HG03521 (cell line): ENCODE data around the gene RNF20.
"Not testable (repeated sequence)": the region's sequence is repeated elsewhere in the genome, so short reads cannot be mapped to it uniquely, and the experiment has no call there.

Experiments
- ATAC-seq: cut with Tn5 transposase; IDR thresholded peaks from one replicate; pipeline ENCODE4 v1.9.1; 2021; ENCODE audit warnings: mild to moderate bottlenecking, moderate library complexity; ENCODE audit not compliant: unreplicated experiment

Gene RNF20, protein sequence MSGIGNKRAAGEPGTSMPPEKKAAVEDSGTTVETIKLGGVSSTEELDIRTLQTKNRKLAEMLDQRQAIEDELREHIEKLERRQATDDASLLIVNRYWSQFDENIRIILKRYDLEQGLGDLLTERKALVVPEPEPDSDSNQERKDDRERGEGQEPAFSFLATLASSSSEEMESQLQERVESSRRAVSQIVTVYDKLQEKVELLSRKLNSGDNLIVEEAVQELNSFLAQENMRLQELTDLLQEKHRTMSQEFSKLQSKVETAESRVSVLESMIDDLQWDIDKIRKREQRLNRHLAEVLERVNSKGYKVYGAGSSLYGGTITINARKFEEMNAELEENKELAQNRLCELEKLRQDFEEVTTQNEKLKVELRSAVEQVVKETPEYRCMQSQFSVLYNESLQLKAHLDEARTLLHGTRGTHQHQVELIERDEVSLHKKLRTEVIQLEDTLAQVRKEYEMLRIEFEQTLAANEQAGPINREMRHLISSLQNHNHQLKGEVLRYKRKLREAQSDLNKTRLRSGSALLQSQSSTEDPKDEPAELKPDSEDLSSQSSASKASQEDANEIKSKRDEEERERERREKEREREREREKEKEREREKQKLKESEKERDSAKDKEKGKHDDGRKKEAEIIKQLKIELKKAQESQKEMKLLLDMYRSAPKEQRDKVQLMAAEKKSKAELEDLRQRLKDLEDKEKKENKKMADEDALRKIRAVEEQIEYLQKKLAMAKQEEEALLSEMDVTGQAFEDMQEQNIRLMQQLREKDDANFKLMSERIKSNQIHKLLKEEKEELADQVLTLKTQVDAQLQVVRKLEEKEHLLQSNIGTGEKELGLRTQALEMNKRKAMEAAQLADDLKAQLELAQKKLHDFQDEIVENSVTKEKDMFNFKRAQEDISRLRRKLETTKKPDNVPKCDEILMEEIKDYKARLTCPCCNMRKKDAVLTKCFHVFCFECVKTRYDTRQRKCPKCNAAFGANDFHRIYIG

DNA sequence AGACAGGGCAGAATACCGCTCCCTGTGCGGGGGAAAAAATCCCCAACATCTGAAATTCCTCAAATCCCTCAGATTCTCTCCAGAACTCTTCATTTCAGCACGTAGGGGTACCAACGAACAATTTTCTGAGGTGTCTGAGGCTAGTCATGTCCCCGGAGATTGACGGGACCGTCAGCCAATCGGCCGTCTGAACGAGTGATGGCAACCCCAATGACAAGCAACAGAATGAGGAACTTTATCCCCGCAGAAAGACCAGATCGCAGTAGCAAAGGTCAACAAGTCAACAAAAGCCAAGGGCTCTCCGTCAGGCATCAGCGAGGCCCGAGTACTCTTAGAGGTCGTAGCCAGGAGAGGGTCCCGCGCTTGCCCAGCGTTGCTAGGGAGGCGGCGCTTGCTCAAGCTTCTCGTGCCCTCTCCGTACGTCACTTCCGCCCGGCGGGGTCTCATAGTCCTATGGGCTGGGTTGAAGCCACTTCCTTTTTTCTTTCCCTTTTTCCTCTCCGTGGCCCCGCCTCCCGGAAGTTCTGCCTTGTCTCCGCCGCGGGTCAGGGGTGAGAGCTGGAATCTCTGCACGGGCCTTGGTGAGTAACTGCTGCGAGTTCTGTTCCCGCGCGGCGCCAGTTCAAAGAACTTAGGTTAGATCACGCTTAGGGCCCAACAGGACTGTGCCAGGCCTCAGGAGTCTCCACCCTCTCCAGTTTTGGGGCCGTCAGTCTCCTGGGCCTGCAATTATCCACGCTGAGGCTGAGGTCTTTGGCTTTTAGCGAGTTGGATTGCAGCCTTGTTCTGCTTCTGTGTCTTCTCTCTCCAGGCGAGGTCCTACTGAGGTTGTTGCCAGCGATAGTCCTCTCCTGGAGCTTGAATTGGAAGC, at the start of gene RNF20:
Gene RNF20 (plus strand): TSS at position 520 of the 871 bp plus-strand sequence. CDS start 1,571 bp downstream, outside the sequence.
- ATAC-seq = peak; percentile 96

DNA sequence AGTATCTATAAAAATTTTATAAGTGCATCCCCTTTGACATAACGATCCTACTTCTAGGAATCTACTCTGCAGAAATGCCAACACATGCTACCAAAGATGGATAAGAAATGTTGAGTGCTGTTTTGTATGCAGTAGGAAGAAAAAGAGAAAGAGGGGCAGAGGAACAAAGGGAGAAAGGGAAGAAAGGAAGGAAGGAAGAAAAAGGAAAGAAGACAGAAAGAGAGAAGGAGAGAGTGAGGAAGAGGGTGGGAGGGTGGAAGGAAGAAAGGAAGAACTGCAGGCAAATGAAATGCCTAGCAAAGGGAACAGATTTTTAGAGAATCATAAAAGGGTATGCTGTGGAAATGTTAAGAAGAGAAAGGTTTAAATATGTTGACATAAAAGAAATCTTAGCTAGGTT, 49.6 kb upstream of the RNF20 start:
- no peak for ATAC-seq

DNA sequence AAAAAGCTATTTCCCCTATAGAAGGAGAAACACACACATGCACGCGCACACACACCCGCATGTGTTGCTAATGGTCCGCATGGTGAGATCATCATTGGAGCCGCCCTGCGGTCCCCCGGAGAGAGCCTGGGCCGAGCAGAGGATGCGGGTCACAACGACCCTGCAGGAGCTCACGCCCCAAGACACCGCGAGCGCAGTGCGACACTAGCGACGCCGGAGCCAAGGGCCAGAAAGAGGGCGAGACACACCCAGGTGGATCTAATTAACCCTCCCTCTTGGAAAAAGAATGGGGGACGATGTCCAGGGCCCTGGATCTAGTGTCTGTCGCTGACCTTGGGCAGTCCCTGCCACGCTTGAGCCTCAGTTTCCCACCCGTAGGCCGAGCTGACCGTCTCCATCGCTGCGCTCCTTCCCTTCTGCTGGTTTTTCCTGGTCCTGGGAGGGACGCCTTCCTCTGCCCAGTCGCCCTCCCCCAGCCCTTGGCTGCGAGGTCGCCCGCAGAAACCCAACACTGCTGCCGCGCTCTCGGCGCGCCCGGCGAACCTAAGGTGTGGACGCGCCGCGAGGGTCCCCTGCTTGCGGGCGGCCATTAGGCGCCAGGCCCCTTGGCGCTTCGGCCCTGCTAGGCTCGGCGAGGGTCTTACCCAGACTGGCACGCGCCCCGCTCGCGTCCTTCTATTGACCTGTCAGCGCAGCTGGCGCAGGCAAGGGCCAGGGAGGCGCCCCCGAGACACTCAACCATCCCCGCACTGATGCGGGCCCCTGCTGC, 47.5 kb upstream of the RNF20 start:
- ATAC-seq = no peak

DNA sequence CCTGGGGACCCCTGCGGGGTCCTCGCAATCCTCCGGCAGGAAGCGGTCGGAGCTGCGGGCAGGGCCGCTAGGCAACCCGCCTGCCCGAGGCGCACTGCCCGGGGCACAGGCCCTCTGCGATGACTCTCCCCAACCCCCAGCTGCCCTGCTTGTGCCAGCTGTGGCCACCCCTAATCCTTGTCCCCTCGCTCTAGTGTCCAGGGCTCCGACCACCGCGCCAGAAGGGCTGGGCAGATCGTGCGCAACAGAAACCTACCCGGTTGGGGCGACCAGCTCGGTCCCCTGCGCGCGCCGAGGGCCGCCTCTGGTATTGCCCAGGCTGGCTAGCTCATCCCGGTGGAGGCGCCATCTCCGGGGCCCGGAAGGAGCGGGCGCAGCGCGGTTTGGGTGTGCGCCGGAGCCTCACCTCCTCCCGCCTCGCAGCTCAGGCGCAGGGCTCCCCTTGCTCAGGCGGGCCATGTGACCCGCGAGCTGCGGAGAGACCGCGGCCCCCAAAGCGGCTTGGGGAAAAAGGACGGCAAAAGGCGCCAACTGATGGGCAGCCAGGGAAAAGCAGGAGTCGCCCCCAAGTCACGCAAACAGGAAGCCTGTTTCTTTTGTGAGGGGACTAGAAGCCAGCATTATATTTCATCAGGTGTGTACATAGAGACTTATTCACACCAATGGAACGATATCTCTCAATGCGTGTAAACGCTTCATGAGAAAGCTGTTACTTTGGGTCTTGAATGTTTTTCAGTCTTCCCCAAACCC, 46.8 kb upstream of the RNF20 start:
- no peak for ATAC-seq

DNA sequence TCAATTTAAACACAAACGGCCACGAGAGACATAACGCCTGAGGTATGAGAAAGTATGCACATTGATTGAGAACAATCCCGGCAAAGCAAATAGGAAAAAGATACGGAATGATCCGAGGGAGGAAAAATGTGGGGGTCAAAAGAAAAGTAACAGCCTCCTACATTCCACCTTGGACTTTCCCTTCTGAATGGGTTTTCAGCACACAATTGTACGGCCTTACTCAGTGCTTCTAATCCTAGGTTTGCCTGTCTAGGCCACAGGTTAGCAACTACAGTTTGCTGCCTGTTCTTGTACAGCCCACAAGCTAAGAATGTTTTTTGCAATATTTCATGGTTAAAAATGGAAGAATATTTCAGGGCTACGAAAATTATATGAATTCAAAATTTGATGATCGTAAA, 46.2 kb upstream of the RNF20 start:
- no peak for ATAC-seq

DNA sequence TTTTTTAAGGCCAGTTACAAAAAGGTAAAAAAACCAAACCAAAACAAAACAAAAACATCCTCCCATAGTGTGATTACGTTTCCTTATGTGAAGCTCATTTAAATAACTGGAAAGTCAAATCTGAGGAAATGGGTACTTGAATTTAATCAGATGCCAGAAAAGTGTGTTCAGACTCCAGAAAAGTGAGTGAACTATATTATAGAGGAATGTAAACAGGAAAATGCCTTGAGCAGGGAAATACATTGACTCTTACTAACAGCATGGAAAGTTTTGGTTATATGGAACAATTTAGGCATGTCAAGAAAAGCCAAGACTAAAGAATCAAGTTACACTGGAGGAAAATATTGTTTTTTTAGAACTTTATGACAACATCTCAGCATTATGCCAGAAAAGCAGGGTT, 37.8 kb upstream of the RNF20 start:
- no peak for ATAC-seq

DNA sequence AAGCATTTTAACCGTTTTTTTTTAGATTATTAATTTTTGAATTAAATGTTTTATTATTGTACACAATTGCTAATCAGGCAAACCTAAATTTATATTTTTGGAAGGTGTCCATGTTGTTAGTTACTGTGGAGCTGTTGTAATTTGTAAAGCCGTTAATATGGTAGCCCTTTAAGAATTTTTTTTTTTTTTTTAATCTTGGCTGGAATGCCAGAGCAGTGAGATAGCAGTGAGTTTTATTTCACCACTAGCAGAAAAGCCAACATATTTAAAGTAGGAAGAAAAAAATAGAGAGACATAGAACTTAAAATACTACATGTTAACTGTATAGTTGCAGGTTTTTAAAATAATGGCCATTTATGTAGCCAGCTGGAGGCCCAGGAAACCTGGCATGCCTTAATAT, 35.3 kb upstream of the RNF20 start:
- ATAC-seq = no peak

DNA sequence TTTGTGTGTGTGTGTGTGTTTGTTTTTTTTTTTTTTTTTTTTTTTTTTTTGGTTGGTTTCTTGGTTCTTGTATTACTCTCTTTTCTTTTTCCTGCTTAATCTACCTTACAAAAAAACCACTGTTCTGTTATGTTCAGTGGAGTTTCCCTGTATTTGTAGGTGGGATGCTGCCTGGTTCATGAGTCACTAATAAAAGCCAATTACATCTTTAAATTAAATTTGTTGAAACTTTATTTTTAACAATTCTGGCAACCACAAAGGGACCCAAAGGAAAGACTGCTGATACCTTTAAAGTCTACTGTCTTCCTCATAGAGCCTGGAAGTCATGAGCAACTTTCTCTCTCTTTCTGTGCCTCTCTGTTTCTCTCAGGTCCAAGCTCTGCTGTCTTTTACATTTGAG, 29.5 kb upstream of the RNF20 start:
- no peak for ATAC-seq

DNA sequence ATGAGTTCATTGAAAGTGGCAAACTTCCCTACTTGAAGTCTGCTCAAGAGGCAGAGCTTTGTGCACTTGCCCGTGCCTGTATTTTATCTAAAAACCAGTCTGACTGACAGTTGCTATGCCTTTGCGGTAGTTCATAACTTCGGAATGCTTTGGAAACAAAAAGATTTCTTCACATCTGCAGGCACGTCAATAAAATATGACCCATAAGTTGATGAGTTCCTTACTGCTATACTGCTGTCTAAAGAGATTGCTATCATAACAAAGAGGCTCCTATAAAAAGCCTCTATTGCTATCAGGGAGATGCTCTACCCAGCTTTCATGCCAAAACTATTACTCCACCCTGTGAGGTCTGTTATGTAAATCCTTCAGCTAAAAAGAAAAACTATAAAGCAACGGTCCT, 25.4 kb upstream of the RNF20 start:
- ATAC-seq = no peak

DNA sequence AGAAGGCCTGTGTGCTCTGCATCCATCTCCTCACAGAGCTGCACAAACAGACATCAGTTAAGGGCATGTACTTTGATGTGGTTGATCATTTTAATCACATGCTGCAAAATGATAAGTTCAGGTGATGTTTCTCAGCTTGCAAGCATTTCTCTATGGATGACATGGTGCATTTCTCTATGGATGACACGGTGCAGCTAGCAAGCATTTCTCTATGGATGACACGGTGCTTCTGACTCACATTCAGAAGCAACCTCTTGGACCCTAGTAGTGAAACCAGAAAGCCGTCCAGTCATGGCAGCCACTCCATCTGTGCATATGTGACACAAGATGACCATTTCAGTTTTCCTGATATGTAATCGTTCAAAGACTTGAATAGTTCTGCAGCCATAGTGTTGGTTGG, 24.1 kb upstream of the RNF20 start:
- no peak for ATAC-seq

DNA sequence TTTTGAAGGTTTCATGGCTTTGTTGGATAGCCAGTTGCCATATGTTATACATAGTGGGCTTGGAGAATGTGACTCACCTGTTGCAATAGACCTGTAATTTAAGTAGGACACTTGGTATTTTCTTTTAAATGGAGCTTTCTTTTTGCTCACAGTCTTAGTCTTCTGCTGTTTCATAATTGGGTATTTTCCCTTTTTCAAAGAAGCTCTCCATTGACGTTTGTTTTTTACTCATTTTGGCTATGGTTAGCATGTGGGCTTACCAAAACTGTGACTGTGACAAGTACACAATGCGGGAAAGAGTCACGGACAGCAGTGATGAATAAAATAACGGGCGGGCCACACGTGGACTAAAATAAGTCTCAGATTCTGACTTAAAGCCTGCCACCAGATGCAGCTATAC, 23.2 kb upstream of the RNF20 start:
- no peak for ATAC-seq

DNA sequence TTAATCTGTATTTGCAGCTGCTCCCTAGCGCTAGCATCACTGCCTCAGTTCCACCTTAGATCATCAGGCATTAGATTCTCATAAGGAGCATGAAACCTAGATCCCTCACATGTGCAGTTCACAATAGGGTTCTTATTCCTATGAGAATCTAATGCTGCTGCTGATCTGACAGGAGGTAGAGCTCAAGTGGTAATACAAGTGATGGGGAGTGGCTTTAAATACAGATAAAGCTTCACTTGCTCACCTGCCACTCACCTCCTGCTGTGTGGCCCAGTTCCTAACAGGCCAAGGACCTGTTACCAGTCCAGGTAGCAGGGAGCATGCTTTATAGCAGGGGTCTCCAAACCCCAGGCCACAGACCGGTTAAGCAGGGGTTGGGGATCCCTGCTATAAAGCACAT, 22.6 kb upstream of the RNF20 start:
- ATAC-seq = no peak

DNA sequence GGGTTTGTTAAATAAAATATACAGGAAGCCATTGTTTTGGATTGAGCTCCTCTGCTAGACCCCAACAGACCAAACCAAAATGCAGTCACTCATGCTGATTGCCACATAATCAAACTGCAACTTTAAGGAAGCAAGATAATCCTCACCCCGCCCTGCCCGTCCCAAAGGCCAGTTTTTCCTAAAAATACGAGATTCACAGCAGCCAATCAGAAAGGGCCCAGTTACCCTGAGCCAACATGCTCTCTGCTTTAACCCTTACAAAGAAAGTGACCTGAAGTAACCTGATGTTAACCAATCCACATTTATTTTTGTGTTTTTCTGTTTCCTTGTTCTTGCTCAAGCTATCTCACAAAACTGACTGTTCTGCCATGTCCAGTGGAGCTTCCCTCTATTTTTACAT, 21.5 kb upstream of the RNF20 start:
- ATAC-seq = no peak

DNA sequence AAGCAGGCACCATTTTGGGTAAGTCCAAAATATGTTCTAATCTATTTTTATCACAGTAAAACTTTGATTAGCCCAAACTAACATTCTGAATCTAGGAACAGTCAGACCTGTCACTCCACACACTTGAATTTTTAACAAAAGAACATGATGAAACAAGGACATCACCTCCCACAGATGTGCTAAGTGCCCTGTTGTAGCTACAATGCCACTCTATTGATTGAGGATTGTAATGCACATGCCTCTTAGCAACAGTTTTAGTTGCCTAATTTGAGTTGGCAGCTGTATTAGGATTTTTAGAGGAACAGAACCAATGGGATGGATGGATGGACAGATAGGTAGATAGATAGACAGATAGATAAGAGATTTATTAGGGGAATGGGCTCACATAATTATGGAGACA, 20.3 kb upstream of the RNF20 start:
- no peak for ATAC-seq

DNA sequence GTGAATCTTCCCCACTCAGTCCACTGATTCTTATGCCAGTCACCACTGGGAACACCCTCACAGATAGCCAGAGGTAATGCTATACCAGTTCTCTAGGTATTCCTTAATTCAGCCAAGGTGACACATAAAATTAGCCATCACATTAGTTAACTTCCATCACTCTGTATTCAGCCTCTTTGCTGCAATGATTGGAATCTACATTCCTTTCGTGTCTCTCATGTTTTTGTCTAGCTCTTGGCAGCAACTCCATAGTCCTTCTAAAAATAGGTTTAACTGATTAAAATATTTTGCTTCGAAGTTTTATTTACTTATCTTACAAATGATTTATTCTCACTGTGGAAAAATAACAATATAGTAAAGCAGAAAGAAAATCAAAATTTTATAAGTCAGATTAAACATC, 19.6 kb upstream of the RNF20 start:
- ATAC-seq = no peak

DNA sequence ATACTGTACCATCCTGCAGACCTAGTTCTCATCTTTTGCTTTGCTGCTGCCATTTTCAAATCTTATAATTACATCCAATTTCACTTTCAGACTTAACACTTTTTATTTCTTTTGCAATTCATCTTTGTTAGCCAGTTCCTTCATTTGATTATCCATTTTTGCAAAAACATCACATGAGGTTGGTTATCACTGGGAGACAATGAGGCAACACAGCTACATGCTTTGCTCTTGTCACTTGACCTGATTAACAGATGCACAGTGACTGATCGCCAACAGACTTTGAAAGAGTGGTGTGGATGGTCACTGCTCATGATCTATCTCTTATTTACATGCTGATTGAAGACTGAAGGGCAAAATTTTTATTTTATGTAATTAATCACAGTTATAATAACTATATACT, 17.0 kb upstream of the RNF20 start:
- ATAC-seq = no peak

DNA sequence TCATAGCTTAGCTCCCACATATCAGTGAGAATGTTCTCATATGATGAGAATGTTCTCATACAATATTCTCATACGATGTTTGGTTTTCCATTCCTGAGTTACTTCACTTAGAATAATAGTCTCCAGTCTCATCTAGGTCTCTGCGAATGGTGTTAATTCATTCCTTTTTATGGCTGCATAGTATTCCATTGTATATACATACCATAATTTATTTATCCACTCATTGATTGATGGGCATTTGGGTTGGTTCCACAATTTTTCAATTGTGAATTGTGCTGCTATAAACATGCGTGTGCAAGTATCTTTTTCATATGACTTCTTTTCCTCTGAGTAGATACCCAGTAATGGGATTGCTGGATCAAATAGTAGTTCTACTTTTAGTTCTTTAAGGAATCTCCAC, 15.2 kb upstream of the RNF20 start:
- not testable (repeated sequence) for ATAC-seq

DNA sequence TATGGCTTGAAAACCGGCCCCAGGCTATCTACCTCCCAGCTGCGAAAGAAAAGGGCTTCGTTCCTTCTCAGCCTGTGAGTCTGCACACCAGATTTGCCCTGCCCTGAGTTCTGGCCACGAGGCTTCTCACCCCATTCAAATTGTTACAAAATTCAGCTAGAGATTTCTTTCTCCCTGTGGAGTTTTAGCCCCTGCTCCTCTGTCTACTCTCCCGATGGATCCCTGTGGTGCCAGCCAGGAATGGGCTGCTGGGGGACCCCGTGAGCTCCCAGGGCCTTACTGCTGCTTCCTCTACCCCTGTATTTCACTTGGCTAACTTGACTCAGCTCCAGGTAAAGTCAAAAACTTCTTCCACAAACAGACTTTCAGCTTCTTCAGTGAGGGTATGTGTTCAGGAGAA, 9.3 kb upstream of the RNF20 start:
- ATAC-seq = no peak

DNA sequence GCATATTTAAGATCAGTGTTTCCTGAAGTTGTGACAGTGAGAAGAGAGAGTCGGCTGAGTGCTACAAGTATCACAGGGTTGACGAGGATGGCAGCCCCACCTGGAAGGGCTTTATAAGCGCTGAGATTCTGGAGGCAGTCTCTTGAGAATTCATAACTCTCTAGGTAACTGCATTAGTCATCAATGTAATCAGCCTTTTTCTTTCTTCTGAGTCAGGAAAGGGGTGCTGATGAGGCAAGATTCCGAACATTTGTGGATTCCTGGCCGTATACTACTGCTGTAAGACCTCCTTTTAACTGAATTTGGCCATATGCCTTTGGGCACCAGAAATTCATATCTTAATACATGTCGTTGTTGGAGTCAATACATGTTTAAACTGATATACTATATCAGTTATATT, 6.6 kb upstream of the RNF20 start:
- no peak for ATAC-seq

DNA sequence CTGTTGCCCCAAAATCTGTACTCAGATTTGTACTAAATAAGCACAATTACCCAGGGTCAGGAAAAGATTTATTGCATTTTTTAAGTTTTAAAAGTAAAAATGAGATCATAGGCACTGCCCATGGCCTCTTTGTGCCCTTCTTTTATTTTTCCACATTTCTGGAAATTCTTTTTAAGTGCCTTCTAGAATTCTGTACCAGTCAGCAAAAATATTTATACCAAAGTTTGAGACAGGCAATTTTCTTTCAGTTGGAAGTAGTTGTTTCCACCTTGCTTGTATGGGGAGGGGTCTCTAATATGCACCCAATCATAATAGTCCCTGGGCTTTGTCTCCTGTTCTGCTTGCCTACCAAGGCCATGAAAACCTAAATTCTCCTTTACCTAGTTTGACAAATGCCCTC, 5.6 kb upstream of the RNF20 start:
- ATAC-seq = no peak
